Right forelimb (tissue), 1 donor: Measurements from ENCODE around the gene CMPK1.

Experiments
- DNase-seq: peaks from one replicate; pipeline ENCODE4 v3.0.0-alpha.2; 2018

CMPK1 gene

DNA sequence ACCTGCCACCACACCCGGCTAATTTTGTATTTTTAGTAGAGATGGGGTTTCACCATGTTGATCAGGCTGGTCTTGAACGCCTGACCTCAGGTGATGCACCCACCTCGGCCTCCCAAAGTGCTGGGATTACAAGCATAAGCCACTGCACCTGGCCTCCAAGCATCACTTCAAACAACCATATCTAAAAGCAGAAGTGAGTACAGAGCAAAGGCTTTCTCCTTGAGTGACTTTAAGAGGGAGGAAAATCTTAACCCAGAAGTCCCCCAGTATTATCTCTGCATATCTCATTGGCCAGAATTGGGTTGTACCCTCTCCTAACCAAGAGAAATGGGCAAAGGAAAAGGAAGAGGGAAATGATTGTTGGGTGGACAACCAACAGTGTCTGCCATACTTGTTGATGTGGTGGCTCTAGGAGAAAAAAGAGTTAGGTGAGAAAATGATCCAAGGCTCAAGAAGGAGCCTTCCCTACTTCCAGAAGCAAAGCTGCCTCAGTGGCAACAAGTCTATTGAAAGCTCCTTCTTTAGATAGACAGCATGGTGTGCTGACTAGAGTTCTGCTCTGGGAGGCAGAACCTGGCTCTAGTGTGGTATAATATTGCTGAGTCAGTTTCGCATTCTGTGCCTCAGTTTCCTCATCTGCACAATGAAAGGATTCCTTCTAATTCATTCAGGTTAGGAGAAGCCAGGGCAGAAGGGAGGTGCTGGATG, 65.7 kb downstream of the CMPK1 start:
- no peak for DNase-seq

- no peak for DNase-seq
Measured at GRCh38 chr1:47399846-47400155, 66.2 kb downstream of the CMPK1 start.

- DNase-seq: no peak
Measured at GRCh38 chr1:47401761-47402160, 68.2 kb downstream of the CMPK1 start.

- no peak for DNase-seq
Measured at GRCh38 chr1:47402591-47402990, 69.0 kb downstream of the CMPK1 start.

- DNase-seq: no peak
Measured at GRCh38 chr1:47403321-47403910, 69.8 kb downstream of the CMPK1 start.

DNA sequence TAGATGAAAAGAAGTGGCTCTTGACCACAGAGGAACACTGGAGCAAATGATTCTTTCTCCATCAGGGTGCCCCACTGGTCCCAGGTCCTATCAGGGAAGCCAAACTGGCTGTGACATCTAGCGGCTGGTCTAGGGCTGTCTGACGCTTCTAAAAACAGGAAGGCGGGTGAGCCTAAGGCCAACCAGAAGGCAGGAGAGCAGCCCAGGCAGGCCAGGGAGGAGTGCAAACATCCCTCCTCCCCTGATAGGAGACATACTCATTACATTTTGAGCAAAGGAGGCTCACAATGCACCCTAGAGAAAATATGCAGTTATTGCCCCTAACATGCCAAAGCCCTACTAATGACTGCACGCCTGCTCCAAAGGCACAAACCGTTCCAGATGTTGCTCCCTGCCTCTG, 72.1 kb downstream of the CMPK1 start:
- no peak for DNase-seq

- no peak for DNase-seq
Measured at GRCh38 chr1:47406966-47407365, 73.4 kb downstream of the CMPK1 start.

DNA sequence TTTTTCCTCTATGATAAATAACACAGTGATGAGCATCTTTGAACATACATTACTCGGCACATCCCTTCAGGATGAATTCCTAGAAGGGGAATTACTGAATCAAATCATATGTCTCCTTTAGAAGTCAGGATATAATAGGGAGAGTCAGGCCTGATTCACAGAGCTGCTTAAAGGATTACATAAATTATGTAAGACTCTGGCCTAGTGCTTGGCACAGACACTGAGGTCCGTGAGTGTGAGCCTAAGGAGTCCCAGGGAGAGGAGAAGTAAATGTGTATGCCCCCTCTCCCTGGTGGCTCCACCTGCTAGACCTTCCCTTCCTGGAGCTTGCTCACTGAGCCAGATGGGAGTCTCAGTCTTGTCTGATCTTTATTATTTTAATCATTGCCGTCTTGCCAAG, 73.9 kb downstream of the CMPK1 start:
- no peak for DNase-seq

GRCh38 chr1:47409311-47410067, 75.9 kb downstream of the CMPK1 start:
- no peak for DNase-seq

DNA sequence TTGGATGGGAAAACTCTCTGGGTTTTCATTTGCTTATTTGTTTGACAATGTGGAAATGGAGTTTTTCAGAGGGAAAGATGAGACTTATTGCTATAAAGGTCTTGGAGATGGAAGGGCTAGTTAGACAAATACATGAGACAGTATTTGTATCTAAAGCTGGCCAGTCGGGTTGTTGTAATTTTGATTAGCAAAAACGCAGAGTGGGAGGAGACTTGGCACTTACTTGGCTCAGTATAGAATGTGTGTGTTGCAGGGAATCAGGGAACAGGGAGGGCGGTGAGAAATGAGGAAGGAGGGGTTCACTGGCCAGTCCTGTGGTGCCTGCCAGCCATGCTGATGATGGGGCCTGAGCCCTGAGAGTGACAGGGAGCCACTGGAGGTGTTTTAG, 76.5 kb downstream of the CMPK1 start:
- DNase-seq: no peak

- no peak for DNase-seq
Measured at GRCh38 chr1:47411436-47411835, 77.8 kb downstream of the CMPK1 start.

DNA sequence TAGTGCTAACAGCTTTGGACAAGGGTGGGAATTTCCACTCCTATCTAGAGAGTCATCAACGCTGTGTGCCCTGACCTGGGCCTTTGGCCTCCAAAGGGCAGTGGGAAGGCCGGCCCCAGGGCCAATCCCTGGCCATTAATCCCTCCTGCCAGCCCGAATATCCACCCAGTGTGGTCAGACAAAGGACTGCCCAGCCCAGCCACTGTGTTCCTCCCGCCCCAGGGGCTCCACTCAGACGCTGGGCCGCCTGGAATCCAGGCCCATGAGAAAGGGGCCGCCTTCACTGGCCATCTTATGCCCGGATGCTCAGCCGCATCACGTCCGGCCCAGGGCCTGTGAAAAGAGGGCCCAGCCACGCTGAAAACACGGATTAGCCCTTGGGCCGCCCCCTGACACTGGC, 78.8 kb downstream of the CMPK1 start:
- DNase-seq: no peak

GRCh38 chr1:47415728-47416318, 82.2 kb downstream of the CMPK1 start, which contains the start of gene FOXE3:
Gene FOXE3, plus strand, starts transcription at chr1:47416285. Its CDS starts 31 bp downstream, at chr1:47416316.
- no peak for DNase-seq

- peak; percentile 54 for DNase-seq
Measured at GRCh38 chr1:47416319-47417169, 83.0 kb downstream of the CMPK1 start.

- no peak for DNase-seq
Measured at GRCh38 chr1:47417170-47418044, 83.8 kb downstream of the CMPK1 start.

DNA sequence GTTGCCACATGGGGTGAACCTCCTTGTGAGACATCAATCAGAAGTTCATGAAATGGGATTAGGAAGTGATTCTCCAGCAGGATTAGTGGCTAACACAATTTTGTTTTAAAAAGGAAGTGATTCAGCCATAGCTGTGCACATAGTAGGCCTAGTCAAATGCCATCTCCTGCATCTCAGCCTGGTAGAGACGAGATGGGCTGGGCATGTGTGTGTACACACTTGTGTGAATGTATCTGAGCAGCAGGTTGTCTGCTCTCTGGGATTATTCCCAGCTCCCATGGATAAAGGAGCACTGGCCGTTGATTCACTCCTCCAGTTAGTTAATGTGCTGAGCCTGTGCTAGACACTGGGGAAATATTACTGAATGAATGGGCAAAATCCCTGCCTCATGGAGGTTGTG, 84.5 kb downstream of the CMPK1 start:
- no peak for DNase-seq

- no peak for DNase-seq
Measured at GRCh38 chr1:47418681-47419325, 85.2 kb downstream of the CMPK1 start.

DNA sequence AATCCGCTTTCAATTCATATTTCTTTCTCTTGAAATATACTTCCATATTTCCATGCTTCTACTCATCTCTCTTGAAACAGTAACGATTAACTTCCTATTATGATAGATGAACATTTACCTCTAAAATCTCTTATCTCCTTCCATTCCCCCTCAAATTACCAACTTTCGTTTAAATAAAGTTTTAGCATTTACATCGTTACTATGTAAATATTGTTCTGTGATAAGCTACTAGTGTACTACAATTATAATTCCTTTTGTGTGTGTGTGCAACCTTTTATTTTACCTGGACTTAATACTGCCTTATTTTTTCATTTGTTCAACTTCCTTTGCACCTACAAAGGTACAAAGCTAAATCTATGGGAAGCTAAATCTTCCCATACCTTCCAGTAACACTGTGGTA, 87.0 kb downstream of the CMPK1 start:
- DNase-seq: no peak

GRCh38 chr1:47423872-47424271, 90.3 kb downstream of the CMPK1 start:
- no peak for DNase-seq

DNA sequence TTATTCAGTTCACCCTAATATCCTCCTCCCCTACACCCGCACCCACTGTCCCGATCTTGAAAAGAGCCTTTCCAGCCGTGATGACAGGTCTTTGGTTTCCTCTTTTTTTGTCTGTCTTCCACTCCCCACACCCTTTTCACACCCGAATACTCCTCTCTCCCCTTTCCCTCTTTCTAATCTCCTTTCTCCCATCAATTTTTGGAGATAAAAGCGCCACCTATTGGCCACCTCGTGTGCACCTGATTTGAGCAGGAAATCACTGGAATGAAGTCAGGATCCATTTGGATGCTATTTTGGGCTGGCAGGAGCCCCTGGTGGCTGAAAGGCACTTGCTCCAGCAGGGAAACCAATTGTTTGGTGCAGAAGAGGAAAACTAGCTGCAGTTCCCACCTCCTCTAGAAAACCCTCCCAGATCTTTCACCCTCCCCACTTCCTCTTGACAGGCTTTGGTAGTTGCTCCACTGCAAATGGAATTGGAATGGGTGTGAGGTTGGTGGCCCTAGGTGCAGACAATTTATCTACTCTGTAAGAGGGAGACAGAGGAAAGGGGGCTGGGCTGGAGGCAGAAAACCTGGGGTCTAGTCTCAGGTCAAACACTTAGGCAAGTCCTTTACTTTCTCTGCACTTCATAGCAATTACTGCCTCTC, 90.9 kb downstream of the CMPK1 start:
- DNase-seq: no peak
